Psoas muscle (tissue), 8 donors: ENCODE measurements around the gene CAPN14. TPM values are rescaled to one million over a fixed set of nuclear protein-coding genes. Genes with fewer than 3 reads are reported as not detected.

ENCODE experiments used
- ATAC-seq, 4 donors: fragments of 200-7000 bp; cut with Tn5 transposase; one replicate each; pipeline ENCODE4 v1.9.1; 2020; ENCODE audit warnings: moderate library complexity in 3 of 4, mild to moderate bottlenecking in 2 of 4
- DNase-seq, 2 donors: peaks; one replicate each; pipeline ENCODE4 v3.0.0-alpha.2; 2020
- H3K27ac ChIP-seq: fragments of 200-600 bp; one replicate; pipeline ENCODE4 v1.8.0; 2022
- H3K27me3 ChIP-seq, 3 donors: fragments of 200-600 bp in 1 of 3; one replicate each; pipeline versions ENCODE4 v1.6.1 to v1.8.0; 2013 to 2022; ENCODE audit warnings: low read length in 2 of 3, mild to moderate bottlenecking in 2 of 3, moderate library complexity in 1 of 3; ENCODE audit not compliant: insufficient read depth in 3 of 3
- H3K36me3 ChIP-seq, 2 donors: fragments of 200-600 bp in 1 of 2; one replicate each; pipeline versions ENCODE4 v1.6.1 to v1.8.0; 2013 to 2022; ENCODE audit warnings: low read depth in 1 of 2, mild to moderate bottlenecking in 1 of 2, moderate library complexity in 1 of 2; ENCODE audit not compliant: insufficient read depth in 1 of 2
- H3K4me1 ChIP-seq: fragments of 200-600 bp; one replicate; pipeline ENCODE4 v1.8.0; 2022
- H3K4me3 ChIP-seq: fragments of 200-600 bp; one replicate; pipeline ENCODE4 v1.8.0; 2022; ENCODE audit warnings: mild to moderate bottlenecking
- H3K9me3 ChIP-seq: fragments of 200-600 bp; one replicate; pipeline ENCODE4 v1.8.0; 2022
- CTCF ChIP-seq: fragments of 200-600 bp; IDR thresholded peaks from one replicate; pipeline ENCODE4 v1.8.0; 2022; ENCODE audit warnings: antibody characterized with exemption
- WGBS, 3 donors: extraction: QIAGEN DNeasy Blood & Tissue Kit; methylation state at CpG; one replicate each; pipeline versions ENCODE4 v1.1.6 to v1.1.7; 2013; 5-methylcytosine and 5-hydroxymethylcytosine counted together
- intact Hi-C, 2 donors: fragments of 100-400 bp; cut with DNase I; formaldehyde crosslinking; loops; one replicate each; pipeline versions ENCODE4 v1.11.0 to v1.14.2; 2022
- polyA plus RNA-seq, 3 donors: library from polyadenylated mRNA; stranded (reverse); fragments of 200-250 nt; gene quantifications; one replicate each; pipeline ENCODE4 v1.2.3, GENCODE V29; 2013
- total RNA-seq, 4 donors: library from RNA; stranded (reverse); fragmentation: NEBNext Ultra II Directional in 2 of 4; extraction: Animal tissue kit (Norgen Biotek cat#: 25700) in 2 of 4; gene quantifications; one replicate each; pipeline versions ENCODE4 v1.2.1 to v1.2.4, GENCODE V29; 2021 to 2023
- donor health status: healthy with polysubstance abuse.
- donor health status: DM: no; HTN: no; CAD: no; lungs with moderate emphysema.
- donor health status: Bipolar disorder and iron deficiency.
- donor health status: healthy.
- donor health status: DM: yes; HTN: yes; CAD: no.
- donor health status: DM: no; HTN: no; CAD: no.
- donor health status: DM: no; HTN: no; CAD: no.
- donor health status: DM: yes; HTN: yes; CAD: no.

Gene CAPN14
- total and polyA plus RNA-seq, 7 donors: 0.01 to 0.13 (median 0.03) TPM; not detected in 3

GRCh38 chr2:31246184-31246852 is 29.0 kb upstream of the CAPN14 start:
- H3K9me3 ChIP-seq: no peaks in the 10 kb centered on the region
- 90 to 97% (median 95%) methylated on average over 3 of the region's 3 CpGs for WGBS, 3 donors
- H3K27ac ChIP-seq: no peak overlapping the region
- DNase-seq (no peak), ATAC-seq (no peak)
- H3K27me3 ChIP-seq: no peaks in the 10 kb centered on the region
- no peak overlapping the region for H3K4me3 ChIP-seq
- intact Hi-C loops: no loop called here
- no peak for TF ChIP-seq CTCF
- H3K4me1 ChIP-seq: peaks cover 12% of the 10 kb centered on the region
- H3K36me3 ChIP-seq: no peaks in the 10 kb centered on the region

DNA sequence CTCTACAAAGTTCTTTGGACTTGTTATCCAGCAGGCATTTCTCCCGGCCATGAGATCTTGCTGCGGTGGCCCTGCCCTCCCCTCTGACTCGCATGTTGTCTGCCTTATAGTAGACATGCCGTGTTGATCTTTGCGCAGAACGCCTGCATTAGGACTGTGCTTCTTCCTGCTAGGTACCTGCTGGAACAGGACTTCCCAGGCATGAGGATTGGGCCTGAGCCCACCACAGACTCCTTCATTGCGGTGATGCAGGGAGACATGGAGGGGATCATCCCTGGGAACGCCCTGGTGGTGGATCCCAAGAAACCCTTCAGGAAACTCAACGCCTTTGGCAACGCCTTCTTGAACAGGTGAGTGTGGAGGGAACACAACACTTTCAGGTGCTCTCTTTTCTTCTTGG is 26.8 kb upstream of the CAPN14 start:
- intact Hi-C loops: no loop called here
- Histone ChIP-seq H3K9me3 (no peaks in the 10 kb centered on the region), H3K27me3 (no peaks in the 10 kb centered on the region), H3K36me3 (no peaks in the 10 kb centered on the region), H3K27ac (no peak overlapping the region), H3K4me3 (no peak overlapping the region), H3K4me1 (peaks cover 33% of the 10 kb centered on the region)
- TF ChIP-seq CTCF: no peak
- ATAC-seq (no peak), DNase-seq (no peak)
- 97 to 100% (median 99%) methylated on average over 10 of the region's 10 CpGs for WGBS, 3 donors

DNA sequence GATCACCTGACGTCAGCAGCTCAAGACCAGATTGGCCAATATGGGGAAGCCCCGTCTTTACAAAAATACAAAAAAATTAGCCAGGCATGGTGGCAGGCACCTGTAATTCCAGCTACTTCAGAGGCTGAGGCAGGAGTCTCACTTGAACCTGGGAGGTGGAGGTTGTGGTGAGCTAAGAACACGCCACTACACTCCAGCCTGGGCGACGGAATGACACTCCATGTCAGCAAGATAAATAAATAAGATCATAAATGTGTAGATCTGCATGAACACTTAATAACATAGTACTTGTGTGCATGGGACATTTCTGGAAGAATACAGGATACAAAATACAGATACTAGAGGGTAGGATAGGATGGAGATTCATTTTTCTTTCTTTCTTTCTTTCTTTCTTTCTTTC is 25.7 kb upstream of the CAPN14 start:
- no peaks in the 10 kb centered on the region for H3K27me3 ChIP-seq
- DNase-seq (no peak), ATAC-seq (no peak)
- intact Hi-C loops: no loop called here
- no peak for TF ChIP-seq CTCF
- H3K4me3 ChIP-seq: no peak overlapping the region
- 95 to 98% (median 97%) methylated on average over 5 of the region's 5 CpGs for WGBS, 3 donors
- H3K4me1 ChIP-seq: peaks cover 37% of the 10 kb centered on the region
- H3K9me3 ChIP-seq: no peaks in the 10 kb centered on the region
- no peaks in the 10 kb centered on the region for H3K36me3 ChIP-seq
- no peak overlapping the region for H3K27ac ChIP-seq

- H3K27me3 ChIP-seq: no peaks in the 10 kb centered on the region
- ATAC-seq (peak; percentile 66 to 80 (median 74)), DNase-seq (peak in 1 of 2 donors; percentile 69)
- no peak for TF ChIP-seq CTCF
- H3K4me1 ChIP-seq: peaks cover 37% of the 10 kb centered on the region
- no peak overlapping the region for H3K4me3 ChIP-seq
- peak overlapping the region; percentile 84 for H3K27ac ChIP-seq
- 27 to 55% (median 40%) methylated on average over 10 of the region's 10 CpGs for WGBS, 3 donors
- H3K36me3 ChIP-seq: no peaks in the 10 kb centered on the region
- H3K9me3 ChIP-seq: no peaks in the 10 kb centered on the region
- intact Hi-C loops: no loop called here
Measured at GRCh38 chr2:31241625-31242270, 24.4 kb upstream of the CAPN14 start.
